PC-9 (cell line): ENCODE results near the gene TTC17.

Source experiments
- CTCF ChIP-seq: fragments of 200-600 bp; sonication (generic); conservative IDR thresholded peaks from 2 replicates; pipeline ENCODE4 v1.6.1; 2017; ENCODE audit warnings: mixed run types, antibody characterized with exemption, mild to moderate bottlenecking, moderate library complexity
- EZH2 ChIP-seq: fragments of 200-600 bp; sonication (generic); IDR thresholded peaks from 2 replicates; pipeline ENCODE4 v1.8.0; 2017; ENCODE audit warnings: antibody characterized with exemption, low read depth

DNA sequence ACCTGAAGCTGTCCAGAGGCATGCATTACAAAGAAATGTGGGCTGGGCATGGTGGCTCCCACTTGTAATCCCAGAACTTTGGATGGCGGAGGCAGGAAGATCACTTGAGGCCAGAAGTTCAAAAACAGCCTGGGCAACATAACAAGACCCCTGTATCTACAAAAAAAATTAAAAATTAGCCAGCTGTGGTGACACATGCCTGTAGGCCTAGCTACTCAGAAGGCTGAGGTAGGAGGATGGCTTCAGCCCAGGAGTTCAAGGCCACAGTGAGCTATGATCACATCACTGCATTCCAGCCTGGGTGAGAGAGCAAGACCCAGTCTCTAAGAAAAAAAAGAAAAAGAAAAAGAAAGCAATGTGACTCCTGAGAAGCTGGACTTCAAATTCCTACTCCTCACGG, 183.3 kb downstream of the TTC17 start:
- TF ChIP-seq CTCF (no peak), EZH2 (no peak)
